Lower lobe of right lung (tissue), 2 donors: Measurements from ENCODE around the gene TTC33. TPM values are rescaled to one million over a fixed set of nuclear protein-coding genes. Genes with fewer than 3 reads are reported as not detected.
"Not testable (repeated sequence)": the region's sequence is repeated elsewhere in the genome, so short reads cannot be mapped to it uniquely, and the experiment has no call there.

Experiments used
- ATAC-seq, 2 donors: fragments of 200-7000 bp; cut with Tn5 transposase; one replicate each; pipeline ENCODE4 v1.9.1; 2020 to 2022; ENCODE audit warnings: mild to moderate bottlenecking in 2 of 2, moderate library complexity in 2 of 2
- DNase-seq: peaks from one replicate; pipeline ENCODE4 v3.0.0-alpha.2; 2020
- H3K27ac ChIP-seq: fragments of 200-600 bp; one replicate; pipeline ENCODE4 v1.8.0; 2022
- H3K27me3 ChIP-seq: fragments of 200-600 bp; one replicate; pipeline ENCODE4 v1.8.0; 2022; ENCODE audit warnings: low read depth
- H3K36me3 ChIP-seq: fragments of 200-600 bp; one replicate; pipeline ENCODE4 v1.8.0; 2022; ENCODE audit warnings: mild to moderate bottlenecking
- H3K4me1 ChIP-seq: fragments of 200-600 bp; one replicate; pipeline ENCODE4 v1.8.0; 2022
- H3K4me3 ChIP-seq: fragments of 200-600 bp; one replicate; pipeline ENCODE4 v1.8.0; 2022; ENCODE audit warnings: mild to moderate bottlenecking
- H3K9me3 ChIP-seq: fragments of 200-600 bp; one replicate; pipeline ENCODE4 v1.8.0; 2022
- intact Hi-C: fragments of 100-400 bp; cut with DNase I; formaldehyde crosslinking; loops from one replicate; pipeline ENCODE4 v1.11.0; 2022
- total RNA-seq: library from RNA; stranded (reverse); fragmentation: NEBNext Ultra II Directional; extraction: Animal tissue kit (Norgen Biotek cat#: 25700); gene quantifications from one replicate; pipeline ENCODE4 v1.2.1, GENCODE V29; 2021
- TF ChIP-seq, protein P1 (sequence below): fragments of 200-600 bp; IDR thresholded peaks from one replicate; pipeline ENCODE4 v1.8.0; 2022; ENCODE audit warnings: antibody characterized with exemption, mild to moderate bottlenecking
- donor health status: DM: no; HTN: yes; CAD: no; lungs with severe emphysema.

The TTC33 gene
- total RNA-seq, 1 donor from 2014 or later, result 14.9 TPM

GRCh38 chr5:40798012-40798800 is 42.4 kb upstream of the TTC33 start, which contains the start of gene PRKAA1:
PRKAA1 (minus strand) TSS chr5:40798374; CDS start chr5:40798189, 185 bp downstream.
- ATAC-seq, result peak; percentile 96 to 99

DNA sequence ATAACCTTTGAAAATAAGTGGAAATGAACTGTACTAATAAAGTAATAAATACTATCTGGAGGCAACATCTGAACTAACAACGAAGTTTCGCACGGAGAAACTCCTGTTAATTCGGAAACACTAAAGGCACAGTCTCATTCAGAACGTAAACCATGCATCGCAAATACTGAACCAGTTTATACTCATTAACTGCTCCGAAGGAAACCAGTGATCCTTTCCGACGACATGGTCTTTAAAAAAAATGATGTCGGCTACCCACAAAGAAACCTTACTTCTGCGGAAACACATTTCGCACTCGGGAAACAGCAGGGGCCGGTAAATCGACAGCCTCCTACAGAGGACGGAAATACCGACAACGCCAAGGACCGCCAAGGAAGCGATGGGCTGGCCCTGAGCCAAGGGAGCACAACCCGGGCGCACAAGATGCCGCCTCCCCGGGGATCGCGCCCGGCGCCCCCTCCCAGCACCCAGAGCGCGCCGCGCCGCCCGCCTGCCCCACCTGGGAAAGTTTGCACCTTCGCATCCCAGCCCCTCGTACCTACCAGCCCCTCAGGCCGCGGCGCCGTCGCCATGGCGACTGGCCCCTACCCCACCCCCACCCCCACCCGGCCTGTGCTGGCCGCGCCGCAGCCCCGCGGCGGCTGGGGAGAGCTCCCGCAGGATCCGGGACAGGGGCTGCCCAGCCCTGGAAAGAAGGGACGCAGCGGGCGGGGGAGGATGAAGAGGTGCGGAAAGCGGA is 41.7 kb upstream of the TTC33 start:
- no peaks in the 10 kb centered on the region for H3K9me3 ChIP-seq
- TF ChIP-seq, protein P1, sequence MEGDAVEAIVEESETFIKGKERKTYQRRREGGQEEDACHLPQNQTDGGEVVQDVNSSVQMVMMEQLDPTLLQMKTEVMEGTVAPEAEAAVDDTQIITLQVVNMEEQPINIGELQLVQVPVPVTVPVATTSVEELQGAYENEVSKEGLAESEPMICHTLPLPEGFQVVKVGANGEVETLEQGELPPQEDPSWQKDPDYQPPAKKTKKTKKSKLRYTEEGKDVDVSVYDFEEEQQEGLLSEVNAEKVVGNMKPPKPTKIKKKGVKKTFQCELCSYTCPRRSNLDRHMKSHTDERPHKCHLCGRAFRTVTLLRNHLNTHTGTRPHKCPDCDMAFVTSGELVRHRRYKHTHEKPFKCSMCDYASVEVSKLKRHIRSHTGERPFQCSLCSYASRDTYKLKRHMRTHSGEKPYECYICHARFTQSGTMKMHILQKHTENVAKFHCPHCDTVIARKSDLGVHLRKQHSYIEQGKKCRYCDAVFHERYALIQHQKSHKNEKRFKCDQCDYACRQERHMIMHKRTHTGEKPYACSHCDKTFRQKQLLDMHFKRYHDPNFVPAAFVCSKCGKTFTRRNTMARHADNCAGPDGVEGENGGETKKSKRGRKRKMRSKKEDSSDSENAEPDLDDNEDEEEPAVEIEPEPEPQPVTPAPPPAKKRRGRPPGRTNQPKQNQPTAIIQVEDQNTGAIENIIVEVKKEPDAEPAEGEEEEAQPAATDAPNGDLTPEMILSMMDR, result no peak
- peaks cover 33% of the 10 kb centered on the region for H3K4me1 ChIP-seq
- peak overlapping the region; percentile 90 for H3K27ac ChIP-seq
- ATAC-seq (peak; percentile 76 to 78), DNase-seq (peak; percentile 85)
- intact Hi-C loops, result no loop called here
- H3K4me3 ChIP-seq, result peak overlapping the region; percentile 96
- H3K27me3 ChIP-seq, result no peaks in the 10 kb centered on the region
- H3K36me3 ChIP-seq, result no peaks in the 10 kb centered on the region

More at GRCh38 chr5:40798012-40798800, 42.4 kb upstream of the TTC33 start, which contains the start of gene PRKAA1:
- peak within 1 kb of the TSS; percentile 96 for H3K4me3 ChIP-seq
- DNase-seq, result peak; percentile 93
- TF ChIP-seq, protein P1, result peak; percentile 67
- H3K36me3 ChIP-seq, result no peaks in the 10 kb centered on the region
- intact Hi-C loops, result no loop called here
- H3K9me3 ChIP-seq, result no peaks in the 10 kb centered on the region
- peak within 1 kb of the TSS; percentile 90 for H3K27ac ChIP-seq
- H3K4me1 ChIP-seq, result peaks cover 25% of the 10 kb centered on the region
- H3K27me3 ChIP-seq, result no peaks in the 10 kb centered on the region

DNA sequence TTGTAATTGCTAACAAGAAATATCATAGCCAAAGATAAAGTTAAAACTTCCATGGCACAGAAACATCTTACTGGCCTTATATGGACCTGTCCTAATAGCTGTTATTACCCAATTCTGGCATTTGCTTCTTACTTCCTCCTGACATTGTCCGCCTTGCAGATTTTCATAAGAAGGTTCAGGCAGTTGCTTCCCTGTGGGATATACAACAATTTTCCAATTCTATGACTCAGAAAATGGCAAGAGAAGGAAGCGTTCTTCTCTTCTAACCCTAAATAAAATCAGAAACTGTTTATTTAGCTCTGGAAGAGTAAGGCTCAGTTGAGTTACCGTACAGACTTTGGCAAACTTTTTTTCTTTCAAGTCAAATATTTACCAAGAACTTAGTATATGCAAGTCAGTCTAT is 40.7 kb upstream of the TTC33 start:
- no peak for ATAC-seq
- intact Hi-C loops, result no loop called here
- no peak for DNase-seq
- no peaks in the 10 kb centered on the region for H3K9me3 ChIP-seq
- peaks cover 42% of the 10 kb centered on the region for H3K4me1 ChIP-seq
- H3K4me3 ChIP-seq, result peak overlapping the region; percentile 96
- H3K27me3 ChIP-seq, result no peaks in the 10 kb centered on the region
- no peaks in the 10 kb centered on the region for H3K36me3 ChIP-seq
- H3K27ac ChIP-seq, result peak overlapping the region; percentile 26
- TF ChIP-seq, protein P1, result no peak

DNA sequence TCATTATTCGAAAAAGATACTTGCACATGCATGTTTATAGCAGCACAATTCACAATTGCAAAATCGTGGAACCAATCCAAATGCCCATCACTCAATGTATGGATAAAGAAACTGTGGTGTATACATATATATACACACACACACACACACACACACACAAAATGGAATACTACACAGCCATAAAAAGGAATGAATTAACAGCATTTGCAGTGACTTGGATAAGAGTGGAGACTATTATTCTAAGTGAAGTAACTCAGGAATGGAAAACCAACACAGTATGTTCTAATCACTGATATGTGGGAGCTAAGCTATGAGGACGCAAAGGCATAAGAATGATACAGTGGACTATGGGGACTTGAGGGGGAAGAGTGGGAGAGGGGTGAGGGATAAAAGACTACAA is 39.1 kb upstream of the TTC33 start:
- H3K9me3 ChIP-seq, H3K27ac ChIP-seq, ATAC-seq, H3K4me3 ChIP-seq, intact Hi-C loops, H3K27me3 ChIP-seq, H3K36me3 ChIP-seq, DNase-seq: not testable (repeated sequence)
- H3K4me1 ChIP-seq, result peaks cover 50% of the 10 kb centered on the region

DNA sequence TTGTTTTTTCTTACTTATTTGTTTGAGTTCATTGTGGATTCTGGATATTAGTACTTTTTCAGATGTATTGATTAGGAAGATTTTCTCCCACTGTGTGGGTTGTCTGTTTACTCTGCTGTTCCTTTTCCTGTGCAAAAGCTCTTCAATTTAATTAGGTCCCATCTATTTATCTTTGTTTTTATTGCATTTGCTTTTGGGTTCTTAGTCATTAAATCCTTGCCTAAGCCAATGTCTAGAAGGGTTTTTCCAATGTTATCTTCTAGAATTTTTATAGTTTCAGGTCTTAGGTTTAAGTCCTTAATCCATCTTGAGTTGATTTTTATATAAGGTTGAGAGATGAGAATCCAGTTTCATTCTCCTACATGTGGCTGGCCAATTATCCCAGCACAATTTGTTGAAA is 38.6 kb upstream of the TTC33 start:
- H3K27ac ChIP-seq, intact Hi-C loops, DNase-seq, H3K9me3 ChIP-seq, H3K36me3 ChIP-seq, H3K4me3 ChIP-seq, ATAC-seq, H3K27me3 ChIP-seq: not testable (repeated sequence)
- peaks cover 50% of the 10 kb centered on the region for H3K4me1 ChIP-seq

DNA sequence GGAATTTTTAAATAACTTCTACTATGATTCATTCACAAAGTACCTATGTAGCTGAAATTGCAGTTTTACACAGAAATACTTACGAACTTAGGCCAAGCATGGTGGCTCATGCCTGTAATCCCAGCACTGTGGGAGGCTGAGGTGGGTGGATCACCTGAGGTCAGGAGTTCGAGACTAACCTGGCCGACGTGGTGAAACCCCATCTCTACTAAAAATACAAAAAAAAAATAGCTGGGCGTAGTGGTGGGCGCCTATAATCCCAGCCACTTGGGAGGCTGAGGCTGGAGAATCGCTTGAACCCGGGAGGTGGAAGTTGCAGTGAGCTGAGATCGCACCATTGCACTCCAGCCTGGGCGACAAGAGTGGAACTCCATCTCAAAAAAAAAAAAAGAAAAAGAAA is 36.9 kb upstream of the TTC33 start:
- H3K27me3 ChIP-seq, H3K36me3 ChIP-seq, DNase-seq, H3K9me3 ChIP-seq, H3K4me3 ChIP-seq, ATAC-seq, intact Hi-C loops, H3K27ac ChIP-seq: not testable (repeated sequence)
- H3K4me1 ChIP-seq, result peaks cover 44% of the 10 kb centered on the region

- TF ChIP-seq, protein P1, result no peak
- no peak for ATAC-seq
- Histone ChIP-seq H3K27me3 (no peaks in the 10 kb centered on the region), H3K9me3 (no peaks in the 10 kb centered on the region), H3K4me1 (peaks cover 41% of the 10 kb centered on the region), H3K4me3 (no peak overlapping the region), H3K27ac (no peak overlapping the region), H3K36me3 (no peaks in the 10 kb centered on the region)
- DNase-seq, result no peak
- intact Hi-C loops, result no loop called here
Measured at GRCh38 chr5:40791715-40792139, 36.0 kb upstream of the TTC33 start.
